Upper lobe of left lung (tissue), 6 donors: ENCODE measurements around the gene ATOH8. TPM values are rescaled to one million over a fixed set of nuclear protein-coding genes. Genes with fewer than 3 reads are reported as not detected.
"Not testable (repeated sequence)": the region's sequence is repeated elsewhere in the genome, so short reads cannot be mapped to it uniquely, and the experiment has no call there.

ENCODE experiments used
- ATAC-seq, 2 donors: fragments of 200-7000 bp; cut with Tn5 transposase; one replicate each; pipeline ENCODE4 v1.9.1; 2022; ENCODE audit warnings: mild to moderate bottlenecking in 2 of 2, moderate library complexity in 2 of 2; ENCODE audit not compliant: low FRiP score in 2 of 2
- DNase-seq, 2 donors: peaks; one replicate each; pipeline ENCODE4 v3.0.0-alpha.2; 2019 to 2020
- H3K27ac ChIP-seq, 4 donors: fragments of 200-600 bp; sonication (generic); one replicate each; pipeline ENCODE4 v1.5.1; 2016 to 2019
- H3K27me3 ChIP-seq, 4 donors: fragments of 200-600 bp; sonication (generic); one replicate each; pipeline ENCODE4 v1.5.1; 2017 to 2019
- H3K36me3 ChIP-seq, 4 donors: fragments of 200-600 bp; sonication (generic); one replicate each; pipeline ENCODE4 v1.5.1; 2016 to 2019
- H3K4me1 ChIP-seq, 4 donors: fragments of 200-600 bp; sonication (generic); one replicate each; pipeline ENCODE4 v1.5.1; 2018 to 2019
- H3K4me3 ChIP-seq, 4 donors: fragments of 200-600 bp; sonication (generic); one replicate each; pipeline ENCODE4 v1.5.1; 2017 to 2019; ENCODE audit warnings: mild to moderate bottlenecking in 2 of 4, moderate library complexity in 1 of 4
- H3K9me3 ChIP-seq, 4 donors: fragments of 200-600 bp; sonication (generic); one replicate each; pipeline ENCODE4 v1.5.1; 2018 to 2019
- CTCF ChIP-seq, 6 experiments: fragments of 450-650 bp in 4 of 6; fragments of 200-600 bp in 2 of 6; sonication (generic) in 2 of 6; IDR thresholded peaks; one replicate each; pipeline ENCODE4 v1.5.1; 2016 to 2019; ENCODE audit warnings: antibody characterized with exemption in 6 of 6
- EP300 ChIP-seq, 4 donors: sonication (generic); formaldehyde crosslinking; IDR thresholded peaks; one replicate each; pipeline ENCODE4 v1.5.1; 2017; ENCODE audit warnings: antibody characterized with exemption in 4 of 4, control low read depth in 2 of 4
- POLR2A ChIP-seq, 4 donors: fragments of 450-650 bp; IDR thresholded peaks; one replicate each; pipeline ENCODE4 v1.5.1; 2016 to 2017; ENCODE audit warnings: antibody characterized with exemption in 4 of 4, mild to moderate bottlenecking in 2 of 4
- POLR2AphosphoS5 ChIP-seq, 2 donors: sonication (generic); formaldehyde crosslinking; IDR thresholded peaks; one replicate each; pipeline ENCODE4 v1.5.1; 2017; ENCODE audit warnings: antibody characterized with exemption in 2 of 2
- WGBS, 2 donors: methylation state at CpG; one replicate each; pipeline ENCODE4 v1.1.5; 2017 to 2018; 5-methylcytosine and 5-hydroxymethylcytosine counted together
- total RNA-seq, 6 donors: library from RNA; depleted of rRNA in 4 of 6; stranded (reverse); fragments of >200 nt in 4 of 6; gene quantifications; one replicate each; pipeline versions ENCODE4 v1.1.0 to v1.2.1, GENCODE V29; 2016 to 2021
- donor health status: DM: no; HTN: no; CAD: no; lungs with moderate emphysema.
- donor health status: DM: no; HTN: yes; CAD: no; lungs with severe emphysema.

ATOH8 gene
- total RNA-seq, 6 donors from 2014 or later = 60.2 to 121 (median 85.1) TPM

- Histone ChIP-seq H3K4me1 (peaks cover 3 to 10% (median 7%) of the 10 kb centered on the region in 4 donors), H3K4me3 (peak overlapping the region in 1 of 4 donors; percentile 28), H3K27ac (no peak overlapping the region), H3K36me3 (no peaks in the 10 kb centered on the region), H3K9me3 (no peaks in the 10 kb centered on the region), H3K27me3 (no peaks in the 10 kb centered on the region)
- 77 to 82% methylated on average over 18 of the region's 18 CpGs for WGBS, 2 donors
- peak; percentile 14 to 15 for ATAC-seq
- no peak for DNase-seq
- TF ChIP-seq CTCF (IDR thresholded peaks at IDR 0.05) (no peak), POLR2AphosphoS5 (IDR thresholded peaks at IDR 0.05) (no peak), EP300 (IDR thresholded peaks at IDR 0.05) (no peak), POLR2A (IDR thresholded peaks at IDR 0.05) (no peak)
Observed at GRCh38 chr2:85827879-85828569, 74.2 kb downstream of the ATOH8 start.

GRCh38 chr2:85828725-85829124 lies 74.9 kb downstream of the ATOH8 start:
- WGBS, 2 donors = 88 to 94% methylated on average over 7 of the region's 7 CpGs
- ATAC-seq (no peak), DNase-seq (no peak)
- Histone ChIP-seq H3K27me3 (no peaks in the 10 kb centered on the region), H3K36me3 (no peaks in the 10 kb centered on the region), H3K27ac (no peak overlapping the region), H3K9me3 (no peaks in the 10 kb centered on the region), H3K4me1 (peaks cover 3 to 10% (median 7%) of the 10 kb centered on the region in 4 donors), H3K4me3 (no peak overlapping the region)
- TF ChIP-seq POLR2A (IDR thresholded peaks at IDR 0.05) (no peak), CTCF (IDR thresholded peaks at IDR 0.05) (no peak), POLR2AphosphoS5 (IDR thresholded peaks at IDR 0.05) (no peak), EP300 (IDR thresholded peaks at IDR 0.05) (no peak)

GRCh38 chr2:85829394-85829793 lies 75.6 kb downstream of the ATOH8 start:
- not testable (repeated sequence) for DNase-seq, H3K9me3 ChIP-seq, H3K27me3 ChIP-seq, H3K36me3 ChIP-seq, H3K4me3 ChIP-seq, ATAC-seq, H3K27ac ChIP-seq
- H3K4me1 ChIP-seq = peaks cover 3 to 10% (median 7%) of the 10 kb centered on the region in 4 donors
- WGBS, 2 donors = 81 to 83% methylated on average over 4 of the region's 4 CpGs

GRCh38 chr2:85830645-85831044 lies 76.9 kb downstream of the ATOH8 start:
- ATAC-seq = no peak
- TF ChIP-seq CTCF (IDR thresholded peaks at IDR 0.05) (peak in 1 of 6 experiments; percentile 26), EP300 (IDR thresholded peaks at IDR 0.05) (no peak)
- Histone ChIP-seq H3K36me3 (no peaks in the 10 kb centered on the region), H3K27ac (no peak overlapping the region), H3K4me1 (peaks cover 3 to 10% (median 7%) of the 10 kb centered on the region in 4 donors), H3K4me3 (no peak overlapping the region), H3K27me3 (no peaks in the 10 kb centered on the region), H3K9me3 (no peaks in the 10 kb centered on the region)
- 47 to 85% methylated on average over 1 of the region's 1 CpG for WGBS, 2 donors
- DNase-seq = no peak

GRCh38 chr2:85831735-85832134 lies 77.9 kb downstream of the ATOH8 start:
- no peak for DNase-seq
- H3K36me3 ChIP-seq = no peaks in the 10 kb centered on the region
- no peaks in the 10 kb centered on the region for H3K27me3 ChIP-seq
- TF ChIP-seq EP300 (IDR thresholded peaks at IDR 0.05) (no peak), POLR2AphosphoS5 (IDR thresholded peaks at IDR 0.05) (no peak), CTCF (IDR thresholded peaks at IDR 0.05) (no peak), POLR2A (IDR thresholded peaks at IDR 0.05) (no peak)
- no peak overlapping the region for H3K4me3 ChIP-seq
- no peak for ATAC-seq
- H3K27ac ChIP-seq = no peak overlapping the region
- no peaks in the 10 kb centered on the region for H3K9me3 ChIP-seq
- H3K4me1 ChIP-seq = peaks cover 3 to 10% (median 7%) of the 10 kb centered on the region in 4 donors
- WGBS, 2 donors = 83 to 100% methylated on average over 2 of the region's 2 CpGs
